Panc1 (cell line): ENCODE measurements around the gene MAML3.

Source experiments
- CTCF ChIP-seq: fragments of 450-650 bp; IDR thresholded peaks from 2 replicates; pipeline ENCODE4 v1.5.1; 2017; ENCODE audit warnings: mild to moderate bottlenecking
- POLR2AphosphoS5 ChIP-seq: IDR thresholded peaks from 2 replicates; pipeline ENCODE4 v1.6.1; 2012; ENCODE audit warnings: mild to moderate bottlenecking, low read depth, low read length, moderate library complexity
- TCF7L2 ChIP-seq: IDR thresholded peaks from 2 replicates; pipeline ENCODE4 v1.6.1; 2011; ENCODE audit warnings: mild to moderate bottlenecking, low read depth, low read length, inconsistent platforms

GRCh38 chr4:140153718-140154571 is at the start of gene MAML3:
- TF ChIP-seq CTCF (no peak), POLR2AphosphoS5 (peak; percentile 62; the same call in 1 of the 2 replicates), TCF7L2 (peak; percentile 56; the same call in 1 of the 2 replicates)
